Endothelial cell (in vitro differentiated cells): Measurements from ENCODE around the gene ODAD4. TPM values are rescaled to one million over a fixed set of nuclear protein-coding genes. Genes with fewer than 3 reads are reported as not detected.
A peak's percentile ranks its signal among the peaks of the same experiment; 100 is the strongest.

ENCODE experiments used
- DNase-seq: peaks from one replicate; pipeline ENCODE4 v3.0.0; 2021; ENCODE audit warnings: low spot score
- H3K27ac Mint-ChIP-seq: one replicate; pipeline ENCODE4 v1.8.0; 2021; ENCODE audit warnings: mixed read lengths, inconsistent platforms; ENCODE audit not compliant: unreplicated experiment
- H3K27me3 Mint-ChIP-seq: one replicate; pipeline ENCODE4 v1.8.0; 2021; ENCODE audit warnings: mild to moderate bottlenecking, moderate library complexity, mixed read lengths, inconsistent platforms; ENCODE audit not compliant: unreplicated experiment
- H3K36me3 Mint-ChIP-seq: one replicate; pipeline ENCODE4 v1.8.0; 2021; ENCODE audit warnings: mild to moderate bottlenecking, low read depth, mixed read lengths, inconsistent platforms; ENCODE audit not compliant: unreplicated experiment
- H3K4me1 Mint-ChIP-seq: one replicate; pipeline ENCODE4 v1.8.0; 2021; ENCODE audit warnings: mild to moderate bottlenecking, mixed read lengths, inconsistent platforms; ENCODE audit not compliant: unreplicated experiment
- H3K4me3 Mint-ChIP-seq: one replicate; pipeline ENCODE4 v1.8.0; 2021; ENCODE audit warnings: mild to moderate bottlenecking, mixed read lengths, inconsistent platforms; ENCODE audit not compliant: unreplicated experiment
- H3K9me3 Mint-ChIP-seq: one replicate; pipeline ENCODE4 v1.8.0; 2021; ENCODE audit warnings: mixed read lengths, inconsistent platforms; ENCODE audit not compliant: unreplicated experiment
- CTCF ChIP-seq: fragments of 200-600 bp; sonication (generic); IDR thresholded peaks from one replicate; pipeline ENCODE4 v1.5.0; 2021; ENCODE audit warnings: antibody characterized with exemption; ENCODE audit not compliant: unreplicated experiment
- long read RNA-seq: library from polyadenylated mRNA; unstranded; transcript quantifications from one replicate; pipeline ENCODE4 v2.0.0, GENCODE V29; 2020; ENCODE audit not compliant: unreplicated experiment
- total RNA-seq: library from RNA; stranded (reverse); fragmentation: NEBNext Ultra II Directional; extraction: Animal tissue kit (Norgen Biotek cat#: 25700); gene quantifications from one replicate; pipeline ENCODE4 v1.2.1, GENCODE V29; 2021; ENCODE audit not compliant: unreplicated experiment

The ODAD4 gene
- total RNA-seq, result 2.2 TPM
- long read RNA-seq, partial matches to known transcripts, result 0 of 1 reads
- long read RNA-seq, other reads (novel, unspliced or antisense), result 0 of 1 reads

- H3K27ac Mint-ChIP-seq, result peak within 1 kb of the TSS; percentile 98
- H3K4me1 Mint-ChIP-seq, result peaks cover 31% of the 10 kb centered on the region
Observed at GRCh38 chr17:41930009-41930832, at the start of gene ODAD4. Gene ODAD4, plus strand, starts transcription at chr17:41930617. Its CDS starts 107 bp downstream, at chr17:41930724.

GRCh38 chr17:41882756-41883155, 47.7 kb upstream of the ODAD4 start:
- Mint-ChIP-seq H3K27ac (no peak overlapping the region), H3K9me3 (no peaks in the 10 kb centered on the region), H3K4me3 (no peak overlapping the region), H3K36me3 (peaks cover 46% of the 10 kb centered on the region), H3K4me1 (peaks cover 2% of the 10 kb centered on the region), H3K27me3 (peaks cover 1% of the 10 kb centered on the region)
- no peak for DNase-seq
- TF ChIP-seq CTCF, result no peak

More at GRCh38 chr17:41930009-41930832, at the start of gene ODAD4:
- Mint-ChIP-seq H3K4me3 (peak within 1 kb of the TSS; percentile 90), H3K36me3 (peaks cover 3% of the 10 kb centered on the region), H3K9me3 (no peaks in the 10 kb centered on the region), H3K27me3 (peaks cover 10% of the 10 kb centered on the region)
- TF ChIP-seq CTCF, result no peak
- peak; percentile 95 for DNase-seq

- Mint-ChIP-seq H3K27me3 (no peaks in the 10 kb centered on the region), H3K36me3 (peaks cover 38% of the 10 kb centered on the region), H3K4me1 (peaks cover 2% of the 10 kb centered on the region), H3K27ac (peak overlapping the region; percentile 4), H3K9me3 (no peaks in the 10 kb centered on the region), H3K4me3 (peak overlapping the region; percentile 53)
- no peak for DNase-seq
- TF ChIP-seq CTCF, result no peak
Observed at GRCh38 chr17:41885733-41886132, 44.7 kb upstream of the ODAD4 start.

- Mint-ChIP-seq H3K27ac (no peak overlapping the region), H3K4me3 (no peak overlapping the region), H3K36me3 (peaks cover 36% of the 10 kb centered on the region), H3K4me1 (peaks cover 2% of the 10 kb centered on the region), H3K27me3 (no peaks in the 10 kb centered on the region), H3K9me3 (no peaks in the 10 kb centered on the region)
- no peak for DNase-seq
- no peak for TF ChIP-seq CTCF
Observed at GRCh38 chr17:41888332-41888965, 42.0 kb upstream of the ODAD4 start.
